Pericardium fibroblast (primary cell): Measurements from ENCODE around the gene PSMD5. TPM values are rescaled to one million over a fixed set of nuclear protein-coding genes. Genes with fewer than 3 reads are reported as not detected.

Experiments used
- total RNA-seq: library from RNA; depleted of rRNA; stranded (reverse); fragments of >200 nt; gene quantifications from 2 replicates; pipeline ENCODE4 v1.2.3, GENCODE V29; 2015

PSMD5 gene
- 31.3 and 33.5 TPM in 2 replicates for total RNA-seq

GRCh38 chr9:120842685-120843485 lies at the start of gene PSMD5:
Gene PSMD5 (minus strand): TSS chr9:120842922. CDS start chr9:120842909, 13 bp downstream.

GRCh38 chr9:120876842-120877240 lies 34.1 kb upstream of the PSMD5 start, which contains the start of gene PHF19:
Gene PHF19 (minus strand): TSS chr9:120877188. CDS start chr9:120874741, 2,447 bp downstream.

GRCh38 chr9:120792898-120793765 lies 49.6 kb downstream of the PSMD5 start, which contains the start of gene FBXW2:
Gene FBXW2 (minus strand): TSS chr9:120793416. CDS start chr9:120788258, 5,158 bp downstream.

Other genes with a start within 250 kb of the PSMD5 start
- 4.7 and 5.1 TPM in 2 replicates for gene MEGF9, start 128.5 kb downstream of the PSMD5 start, total RNA-seq
- gene FBXW2, start 49.5 kb downstream of the PSMD5 start, total RNA-seq = 21.7 and 27.2 TPM in 2 replicates
- gene PHF19, start 34.3 kb upstream of the PSMD5 start, total RNA-seq = 20.1 and 44.6 TPM in 2 replicates
- gene TRAF1, start 83.9 kb upstream of the PSMD5 start, total RNA-seq = 1.4 and 4.3 TPM in 2 replicates
- gene C5, start 207.4 kb upstream of the PSMD5 start, total RNA-seq = 1.4 and 5.6 TPM in 2 replicates
- 2.0 and 2.7 TPM in 2 replicates for gene CNTRL, start 232.0 kb upstream of the PSMD5 start, total RNA-seq